ENCODE results near the gene ARFGEF3.

The ARFGEF3 gene

GRCh38 chr6:138323821-138324220 lies 162.1 kb downstream of the ARFGEF3 start:
- no peak for DNase-seq (ENCODE audit: extremely low read depth, low read depth)
- no peak overlapping the region for H3K4me3 ChIP-seq (replicated peaks; ENCODE audit: low read depth, low read length)
- no peak for TF ChIP-seq CTCF (IDR thresholded peaks at IDR 0.05; ENCODE audit: low read depth, low read length, missing control alignments)

- H3K4me3 ChIP-seq (replicated peaks; ENCODE audit: low read depth, low read length): no peak overlapping the region
- no peak for DNase-seq (ENCODE audit: extremely low read depth, low read depth)
- TF ChIP-seq CTCF (IDR thresholded peaks at IDR 0.05; ENCODE audit: low read depth, low read length, missing control alignments): no peak
Measured at GRCh38 chr6:138328210-138328609, 166.5 kb downstream of the ARFGEF3 start.

- no peak overlapping the region for H3K4me3 ChIP-seq (replicated peaks; ENCODE audit: low read depth, low read length)
- no peak for TF ChIP-seq CTCF (IDR thresholded peaks at IDR 0.05; ENCODE audit: low read depth, low read length, missing control alignments)
Measured at GRCh38 chr6:138330763-138331162, 169.0 kb downstream of the ARFGEF3 start.

GRCh38 chr6:138331444-138331843 lies 169.7 kb downstream of the ARFGEF3 start:
- H3K4me3 ChIP-seq (replicated peaks; ENCODE audit: low read depth, low read length): no peak overlapping the region
- TF ChIP-seq CTCF (IDR thresholded peaks at IDR 0.05; ENCODE audit: low read depth, low read length, missing control alignments): no peak
- DNase-seq (ENCODE audit: extremely low read depth, low read depth): no peak

More at GRCh38 chr6:138330763-138331162, 169.0 kb downstream of the ARFGEF3 start:
- no peak for DNase-seq (ENCODE audit: extremely low read depth, low read depth)

- TF ChIP-seq CTCF (IDR thresholded peaks at IDR 0.05; ENCODE audit: low read depth, low read length, missing control alignments): no peak
- H3K4me3 ChIP-seq (replicated peaks; ENCODE audit: low read depth, low read length): no peak overlapping the region
- no peak for DNase-seq (ENCODE audit: extremely low read depth, low read depth)
Measured at GRCh38 chr6:138331984-138332383, 170.2 kb downstream of the ARFGEF3 start.

GRCh38 chr6:138334000-138334399 lies 172.3 kb downstream of the ARFGEF3 start:
- no peak for DNase-seq (ENCODE audit: extremely low read depth, low read depth)
- TF ChIP-seq CTCF (IDR thresholded peaks at IDR 0.05; ENCODE audit: low read depth, low read length, missing control alignments): no peak
- H3K4me3 ChIP-seq (replicated peaks; ENCODE audit: low read depth, low read length): no peak overlapping the region

- no peak overlapping the region for H3K4me3 ChIP-seq (replicated peaks; ENCODE audit: low read depth, low read length)
- TF ChIP-seq CTCF (IDR thresholded peaks at IDR 0.05; ENCODE audit: low read depth, low read length, missing control alignments): no peak
- DNase-seq (ENCODE audit: extremely low read depth, low read depth): no peak
Measured at GRCh38 chr6:138334963-138335362, 173.2 kb downstream of the ARFGEF3 start.
